Bronchial epithelial cell (primary cell): ENCODE data around the gene APAF1. TPM values are rescaled to one million over a fixed set of nuclear protein-coding genes. Genes with fewer than 3 reads are reported as not detected.

Source experiments
- DNase-seq: peaks from one replicate; pipeline ENCODE4 v3.0.0-alpha.2; 2010; ENCODE audit warnings: low read depth
- FAIRE-seq: peaks from 2 replicates; lab custom pipeline; 2011; peaks lifted over from hg19 to GRCh38; lab: Jason Lieb, UNC
- H3K27me3 ChIP-seq: 2 replicates; pipeline ENCODE4 v1.5.1; 2011; ENCODE audit warnings: low read length; ENCODE audit not compliant: control insufficient read depth, insufficient read depth
- H3K36me3 ChIP-seq: 2 replicates; pipeline ENCODE4 v1.5.1; 2011; ENCODE audit warnings: low read length; ENCODE audit not compliant: control insufficient read depth, insufficient read depth
- H3K4me3 ChIP-seq: 2 replicates; pipeline ENCODE4 v1.5.1; 2011; ENCODE audit warnings: mild to moderate bottlenecking, low read depth, low read length, control low read depth
- total RNA-seq: library from RNA; depleted of rRNA; stranded (reverse); fragments of >200 nt; gene quantifications from 2 replicates; pipeline ENCODE4 v1.2.1, GENCODE V29; 2014
- TF ChIP-seq, protein P1 (sequence below): IDR thresholded peaks from 2 replicates; pipeline ENCODE4 v1.5.1; 2011; ENCODE audit warnings: mild to moderate bottlenecking, moderate library complexity, low read length, control low read depth, inconsistent platforms; ENCODE audit not compliant: insufficient read depth, severe bottlenecking

APAF1 gene
- total RNA-seq, 1 donor from 2014 or later = 12.4 TPM

DNA sequence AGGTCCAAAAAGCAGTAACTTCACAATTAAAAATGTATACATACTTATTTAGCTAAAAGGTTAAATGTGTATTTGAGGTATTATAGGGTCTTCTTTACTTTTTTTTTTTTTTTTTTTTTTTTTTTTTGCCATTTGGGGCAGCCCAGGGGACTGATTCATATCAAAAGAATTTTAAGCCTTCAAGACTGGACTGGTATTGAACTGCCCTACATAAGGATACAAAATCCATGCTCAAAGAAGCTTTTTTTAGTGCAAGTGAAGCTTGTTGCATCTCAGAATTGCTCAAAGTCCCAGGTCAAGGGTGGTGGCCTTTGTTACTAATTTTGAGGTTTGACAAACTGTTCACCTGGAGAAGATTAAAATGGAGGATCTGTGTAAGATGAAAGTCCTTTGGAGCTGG, 124.0 kb downstream of the APAF1 start:
- Histone ChIP-seq H3K4me3 (no peak overlapping the region), H3K27me3 (no peaks in the 10 kb centered on the region), H3K36me3 (no peaks in the 10 kb centered on the region)
- FAIRE-seq (no peak), DNase-seq (peak; percentile 18)
- TF ChIP-seq, protein P1, sequence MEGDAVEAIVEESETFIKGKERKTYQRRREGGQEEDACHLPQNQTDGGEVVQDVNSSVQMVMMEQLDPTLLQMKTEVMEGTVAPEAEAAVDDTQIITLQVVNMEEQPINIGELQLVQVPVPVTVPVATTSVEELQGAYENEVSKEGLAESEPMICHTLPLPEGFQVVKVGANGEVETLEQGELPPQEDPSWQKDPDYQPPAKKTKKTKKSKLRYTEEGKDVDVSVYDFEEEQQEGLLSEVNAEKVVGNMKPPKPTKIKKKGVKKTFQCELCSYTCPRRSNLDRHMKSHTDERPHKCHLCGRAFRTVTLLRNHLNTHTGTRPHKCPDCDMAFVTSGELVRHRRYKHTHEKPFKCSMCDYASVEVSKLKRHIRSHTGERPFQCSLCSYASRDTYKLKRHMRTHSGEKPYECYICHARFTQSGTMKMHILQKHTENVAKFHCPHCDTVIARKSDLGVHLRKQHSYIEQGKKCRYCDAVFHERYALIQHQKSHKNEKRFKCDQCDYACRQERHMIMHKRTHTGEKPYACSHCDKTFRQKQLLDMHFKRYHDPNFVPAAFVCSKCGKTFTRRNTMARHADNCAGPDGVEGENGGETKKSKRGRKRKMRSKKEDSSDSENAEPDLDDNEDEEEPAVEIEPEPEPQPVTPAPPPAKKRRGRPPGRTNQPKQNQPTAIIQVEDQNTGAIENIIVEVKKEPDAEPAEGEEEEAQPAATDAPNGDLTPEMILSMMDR = no peak

DNA sequence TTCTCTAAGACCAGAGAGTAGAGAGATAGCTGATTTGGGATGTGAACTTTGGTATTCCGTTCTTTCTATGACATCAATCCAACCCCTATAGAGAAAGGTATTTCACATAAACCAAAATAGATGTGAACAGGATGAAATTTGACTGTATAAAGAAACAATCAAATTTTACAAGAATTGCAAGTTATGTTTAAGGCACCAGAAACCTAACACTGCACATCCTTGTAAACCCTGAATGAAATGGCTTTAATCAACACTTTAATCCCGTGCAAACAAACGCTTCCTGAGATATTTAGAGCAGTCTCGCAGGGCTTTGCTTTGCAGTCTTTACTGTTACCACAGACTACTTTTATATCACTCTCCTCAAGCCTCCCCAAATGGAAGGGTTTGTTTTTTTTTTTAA, 125.1 kb downstream of the APAF1 start:
- TF ChIP-seq, protein P1 = no peak
- Histone ChIP-seq H3K27me3 (no peaks in the 10 kb centered on the region), H3K36me3 (no peaks in the 10 kb centered on the region), H3K4me3 (no peak overlapping the region)
- no peak for DNase-seq
- no peak for FAIRE-seq

DNA sequence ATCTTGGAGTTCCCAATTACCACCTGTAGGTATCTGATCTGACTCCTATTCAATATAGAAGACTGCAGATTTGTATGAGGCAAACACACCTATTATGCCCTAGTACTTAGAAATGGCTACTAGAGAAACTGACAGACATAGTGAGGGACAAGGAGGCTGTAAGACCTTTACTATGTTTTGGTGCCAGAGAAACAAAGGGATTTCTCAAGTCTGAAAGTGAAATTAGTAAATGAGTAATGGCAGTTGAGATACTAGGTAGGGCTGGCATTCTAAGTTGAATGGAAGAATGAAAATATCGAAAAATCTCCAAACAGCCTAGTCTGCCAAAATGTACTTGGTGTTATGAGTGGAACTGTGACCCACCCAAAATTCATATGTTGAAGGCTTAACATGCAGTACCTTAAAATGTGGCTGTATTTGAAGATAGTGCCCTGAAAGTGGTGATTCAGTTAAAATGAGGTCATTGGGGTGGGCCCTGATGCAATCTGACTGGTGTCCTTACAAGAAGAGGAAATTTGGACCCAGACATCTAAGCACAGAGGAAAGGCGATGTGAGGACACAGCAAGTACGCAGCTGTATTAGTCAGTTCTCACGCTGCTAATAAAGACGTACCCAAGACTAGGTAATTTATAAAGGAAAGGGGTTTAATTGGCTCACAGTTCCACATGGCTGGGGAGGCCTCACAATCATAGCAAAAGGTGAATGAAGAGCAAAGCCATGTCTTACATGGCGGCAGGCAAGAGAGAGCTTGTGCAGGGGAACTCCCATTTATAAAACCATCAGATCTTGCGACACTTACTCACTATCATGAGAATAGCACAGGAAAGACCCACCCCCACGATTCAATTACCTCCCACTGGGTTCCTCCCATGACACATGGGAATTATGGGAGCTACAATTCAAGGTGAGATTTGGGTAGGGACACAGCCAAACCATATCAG, 127.0 kb downstream of the APAF1 start:
- H3K27me3 ChIP-seq = no peaks in the 10 kb centered on the region
- no peak for FAIRE-seq
- no peak for DNase-seq
- TF ChIP-seq, protein P1 = no peak
- no peaks in the 10 kb centered on the region for H3K36me3 ChIP-seq
- H3K4me3 ChIP-seq = no peak overlapping the region

DNA sequence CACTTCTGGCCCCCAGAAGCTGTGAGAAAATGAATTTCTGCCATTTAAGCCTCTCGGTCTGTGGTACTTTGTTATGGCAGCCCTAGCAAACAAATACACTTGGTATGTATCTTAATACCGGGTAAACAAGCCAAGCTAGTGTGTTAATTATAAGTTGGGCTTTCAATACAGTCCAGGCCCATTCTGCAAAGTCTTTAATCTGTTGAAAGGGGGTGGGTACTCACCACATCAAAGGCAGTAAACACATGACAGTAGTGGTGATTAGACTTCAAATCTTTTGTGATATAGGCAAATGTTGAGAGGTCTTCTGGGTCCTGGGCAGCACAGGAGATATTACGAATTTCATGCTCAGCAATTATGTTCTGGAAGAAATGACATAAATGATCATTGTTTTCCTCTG, 127.7 kb downstream of the APAF1 start:
- FAIRE-seq (no peak), DNase-seq (no peak)
- Histone ChIP-seq H3K36me3 (no peaks in the 10 kb centered on the region), H3K4me3 (no peak overlapping the region), H3K27me3 (no peaks in the 10 kb centered on the region)
- TF ChIP-seq, protein P1 = no peak

DNA sequence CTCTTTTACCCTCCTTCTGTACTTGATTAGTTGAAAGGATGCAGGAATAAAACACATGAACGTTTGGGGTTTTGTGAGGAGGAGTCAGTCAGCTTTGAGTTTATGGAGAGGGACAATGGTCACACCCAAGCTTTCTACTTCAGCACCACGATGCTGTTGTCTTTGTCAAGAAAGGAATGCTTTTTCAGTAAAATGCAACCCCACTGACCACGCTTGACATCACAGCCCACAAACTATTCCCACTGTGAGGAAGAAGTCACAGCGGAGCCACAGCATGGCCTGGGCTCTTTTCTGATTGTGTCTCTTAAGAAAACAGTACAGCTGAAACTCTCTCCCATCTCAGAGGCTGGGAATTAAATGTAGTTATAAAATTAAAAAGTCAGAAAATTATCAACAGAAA, 135.2 kb downstream of the APAF1 start:
- DNase-seq = no peak
- Histone ChIP-seq H3K27me3 (no peaks in the 10 kb centered on the region), H3K36me3 (no peaks in the 10 kb centered on the region), H3K4me3 (no peak overlapping the region)
- FAIRE-seq = no peak
- TF ChIP-seq, protein P1 = no peak
